Neural crest cell (in vitro differentiated cells): ENCODE results near the gene PDGFC. TPM values are rescaled to one million over a fixed set of nuclear protein-coding genes. Genes with fewer than 3 reads are reported as not detected.

Source experiments
- DNase-seq: peaks from one replicate; pipeline ENCODE4 v3.0.0; 2021; ENCODE audit warnings: low read depth, mixed read lengths, low spot score
- H3K27ac Mint-ChIP-seq: one replicate; pipeline ENCODE4 v1.8.0; 2021; ENCODE audit warnings: mild to moderate bottlenecking, mixed read lengths; ENCODE audit not compliant: unreplicated experiment
- H3K27me3 Mint-ChIP-seq: 2 replicates; pipeline ENCODE4 v1.8.0; 2021; ENCODE audit warnings: low read depth, mild to moderate bottlenecking, mixed read lengths
- H3K36me3 Mint-ChIP-seq: 2 replicates; pipeline ENCODE4 v1.8.0; 2021; ENCODE audit warnings: low read depth, mild to moderate bottlenecking, mixed read lengths
- H3K4me1 Mint-ChIP-seq: 2 replicates; pipeline ENCODE4 v1.8.0; 2021; ENCODE audit warnings: mixed read lengths
- H3K4me3 Mint-ChIP-seq: one replicate; pipeline ENCODE4 v1.8.0; 2021; ENCODE audit warnings: mild to moderate bottlenecking, mixed read lengths
- H3K9me3 Mint-ChIP-seq: 2 replicates; pipeline ENCODE4 v1.8.0; 2021; ENCODE audit warnings: mixed read lengths
- CTCF ChIP-seq: fragments of 200-600 bp; sonication (generic); conservative IDR thresholded peaks from 2 replicates; pipeline ENCODE4 v1.5.0; 2021; ENCODE audit warnings: antibody characterized with exemption, mild to moderate bottlenecking
- total RNA-seq: library from RNA; stranded (reverse); gene quantifications from 2 replicates; pipeline ENCODE4 v1.2.1, GENCODE V29; 2021

The PDGFC gene
- total RNA-seq, 1 donor from 2014 or later = 19.1 TPM

GRCh38 chr4:156788782-156789181 is 182.8 kb downstream of the PDGFC start:
- no peak for TF ChIP-seq CTCF
- no peak overlapping the region for H3K27ac Mint-ChIP-seq
- no peaks in the 10 kb centered on the region for H3K4me1 Mint-ChIP-seq
- H3K4me3 Mint-ChIP-seq = no peak overlapping the region
- H3K9me3 Mint-ChIP-seq = peaks cover 4% of the 10 kb centered on the region
- H3K27me3 Mint-ChIP-seq = no peaks in the 10 kb centered on the region
- DNase-seq = no peak
- H3K36me3 Mint-ChIP-seq = no peaks in the 10 kb centered on the region

- peaks cover 7% of the 10 kb centered on the region for H3K9me3 Mint-ChIP-seq
- no peak for TF ChIP-seq CTCF
- no peak for DNase-seq
- H3K27me3 Mint-ChIP-seq = no peaks in the 10 kb centered on the region
- H3K4me1 Mint-ChIP-seq = no peaks in the 10 kb centered on the region
- no peak overlapping the region for H3K27ac Mint-ChIP-seq
- no peak overlapping the region for H3K4me3 Mint-ChIP-seq
- no peaks in the 10 kb centered on the region for H3K36me3 Mint-ChIP-seq
These were observed 184.9 kb downstream of the PDGFC start for GRCh38 chr4:156786713-156787112.

- Mint-ChIP-seq H3K27me3 (no peaks in the 10 kb centered on the region), H3K9me3 (peaks cover 10% of the 10 kb centered on the region), H3K36me3 (peaks cover 5% of the 10 kb centered on the region), H3K4me3 (no peak overlapping the region), H3K27ac (no peak overlapping the region), H3K4me1 (no peaks in the 10 kb centered on the region)
- TF ChIP-seq CTCF = no peak
- DNase-seq = no peak
These were observed 186.6 kb downstream of the PDGFC start for GRCh38 chr4:156784970-156785369.

- Mint-ChIP-seq H3K27ac (no peak overlapping the region), H3K4me3 (no peak overlapping the region), H3K9me3 (peaks cover 10% of the 10 kb centered on the region), H3K4me1 (no peaks in the 10 kb centered on the region), H3K36me3 (peaks cover 7% of the 10 kb centered on the region), H3K27me3 (no peaks in the 10 kb centered on the region)
- DNase-seq = no peak
- no peak for TF ChIP-seq CTCF
These were observed 187.6 kb downstream of the PDGFC start for GRCh38 chr4:156783966-156784365.

GRCh38 chr4:156782491-156782890 is 189.1 kb downstream of the PDGFC start:
- Mint-ChIP-seq H3K9me3 (peaks cover 10% of the 10 kb centered on the region), H3K4me1 (no peaks in the 10 kb centered on the region), H3K27me3 (no peaks in the 10 kb centered on the region), H3K36me3 (peaks cover 7% of the 10 kb centered on the region), H3K27ac (no peak overlapping the region), H3K4me3 (no peak overlapping the region)
- no peak for DNase-seq
- no peak for TF ChIP-seq CTCF

- H3K4me1 Mint-ChIP-seq = no peaks in the 10 kb centered on the region
- H3K9me3 Mint-ChIP-seq = peaks cover 10% of the 10 kb centered on the region
- H3K27me3 Mint-ChIP-seq = no peaks in the 10 kb centered on the region
- TF ChIP-seq CTCF = no peak
- H3K36me3 Mint-ChIP-seq = peaks cover 7% of the 10 kb centered on the region
- no peak overlapping the region for H3K27ac Mint-ChIP-seq
- no peak overlapping the region for H3K4me3 Mint-ChIP-seq
- no peak for DNase-seq
These were observed 189.7 kb downstream of the PDGFC start for GRCh38 chr4:156781852-156782251.
